Endothelial cell of umbilical vein (primary cell): Measurements from ENCODE around the gene TRIM71. TPM values are rescaled to one million over a fixed set of nuclear protein-coding genes. Genes with fewer than 3 reads are reported as not detected.

Experiments used
- BruUV-seq: library from RNA; stranded (reverse); fragments of 400-500 nt; replicated peaks from 2 replicates; lab custom pipeline; 2021; lab: Mats Ljungman, UMichigan
- CTCF ChIA-PET: fragments of 300-600, 350-600 bp; sonication (Branson Sonifier 250); formaldehyde crosslinking; loops from one replicate; lab custom pipeline; 2021; ENCODE audit warnings: antibody characterized with exemption, inconsistent platforms; lab: Charles Lee
- POLR2A ChIA-PET: fragments of 300-600, 350-600 bp; sonication (Branson Sonifier 250); formaldehyde crosslinking; loops from one replicate; lab custom pipeline; 2021; ENCODE audit warnings: antibody characterized with exemption, inconsistent platforms; lab: Charles Lee
- DNase-seq: peaks from one replicate; pipeline ENCODE4 v3.0.0-alpha.2; 2011; ENCODE audit warnings: low read depth, low spot score
- FAIRE-seq: peaks from 2 replicates; lab custom pipeline; 2011; peaks lifted over from hg19 to GRCh38; lab: Jason Lieb, UNC
- H2AFZ ChIP-seq: 2 replicates; pipeline ENCODE4 v1.6.0; 2012; ENCODE audit warnings: low read depth, low read length, control low read depth, inconsistent platforms
- H3K27ac ChIP-seq: 2 replicates; pipeline ENCODE4 v1.5.1; 2011; ENCODE audit warnings: low read depth, mild to moderate bottlenecking, control low read depth, low read length, moderate library complexity; ENCODE audit not compliant: insufficient read depth
- H3K27me3 ChIP-seq, 2 experiments: 2 replicates each; pipeline versions ENCODE4 v1.6.0 to v1.6.1; 2011; ENCODE audit warnings: low read length in 2 of 2, mixed read lengths in 1 of 2; ENCODE audit not compliant: control insufficient read depth in 2 of 2, insufficient read depth in 2 of 2
- H3K36me3 ChIP-seq, 2 experiments: 2 replicates in 1 of 2; 3 replicates in 1 of 2; pipeline ENCODE4 v1.5.1; 2011; ENCODE audit warnings: low read length in 2 of 2, mild to moderate bottlenecking in 1 of 2, moderate library complexity in 1 of 2; ENCODE audit not compliant: control insufficient read depth in 2 of 2, insufficient read depth in 2 of 2; ENCODE audit errors: extremely low read depth in 1 of 2
- H3K4me1 ChIP-seq: 3 replicates; pipeline ENCODE4 v1.5.1; 2011; ENCODE audit warnings: mild to moderate bottlenecking, low read length; ENCODE audit not compliant: control insufficient read depth, insufficient read depth; ENCODE audit errors: extremely low read depth
- H3K4me2 ChIP-seq: 2 replicates; pipeline ENCODE4 v1.6.1; 2011; ENCODE audit warnings: low read length, control low read depth, mixed read lengths; ENCODE audit not compliant: insufficient read depth
- H3K4me3 ChIP-seq, 3 experiments: fragments of 200-600 bp in 1 of 3; sonication (generic), shearing (Covaris generic) in 1 of 3; replicated peaks in 1 of 3; 2 replicates each; pipeline ENCODE4 v1.5.1; 2011 to 2016; ENCODE audit warnings: control low read depth in 3 of 3, low read length in 3 of 3, mild to moderate bottlenecking in 2 of 3, inconsistent platforms in 1 of 3, low read depth in 1 of 3, moderate library complexity in 1 of 3; ENCODE audit not compliant: insufficient read depth in 1 of 3
- H3K79me2 ChIP-seq: 2 replicates; pipeline ENCODE4 v1.6.0; 2012; ENCODE audit warnings: low read length, inconsistent platforms; ENCODE audit not compliant: control insufficient read depth, insufficient read depth
- H3K9ac ChIP-seq: replicated peaks from 2 replicates; pipeline ENCODE3; 2011; ENCODE audit warnings: low read length, control low read depth; ENCODE audit not compliant: insufficient read depth; ENCODE audit errors: extremely low read depth
- H3K9me1 ChIP-seq: replicated peaks from 3 replicates; pipeline ENCODE4 v1.6.0; 2011; ENCODE audit warnings: mild to moderate bottlenecking, low read length; ENCODE audit not compliant: control insufficient read depth, insufficient read depth; ENCODE audit errors: extremely low read depth
- H3K9me3 ChIP-seq: replicated peaks from 2 replicates; pipeline ENCODE4 v1.5.1; 2012; ENCODE audit warnings: low read length, inconsistent platforms; ENCODE audit not compliant: control insufficient read depth, insufficient read depth
- H4K20me1 ChIP-seq: replicated peaks from 2 replicates; pipeline ENCODE3; 2011; ENCODE audit warnings: mild to moderate bottlenecking, low read length; ENCODE audit not compliant: control insufficient read depth, insufficient read depth; ENCODE audit errors: extremely low read depth
- CTCF ChIP-seq, 2 donors: IDR thresholded peaks; 1 replicate in 1 of 2; 2 replicates in 1 of 2; pipeline ENCODE4 v1.5.1; 2011; ENCODE audit warnings: low read length in 2 of 2, mild to moderate bottlenecking in 2 of 2, moderate library complexity in 2 of 2, control low read depth in 1 of 2, inconsistent platforms in 1 of 2, low read depth in 1 of 2; ENCODE audit not compliant: insufficient read depth in 1 of 2; ENCODE audit errors: extremely low read depth in 1 of 2
- EZH2 ChIP-seq: IDR thresholded peaks from 2 replicates; pipeline ENCODE4 v1.6.1; 2012; ENCODE audit warnings: borderline replicate concordance, low read depth, mild to moderate bottlenecking, moderate library complexity, low read length, inconsistent platforms; ENCODE audit not compliant: severe bottlenecking
- FOS ChIP-seq: IDR thresholded peaks from 2 replicates; pipeline ENCODE4 v1.6.1; 2011; ENCODE audit warnings: mild to moderate bottlenecking, low read length, moderate library complexity, borderline replicate concordance; ENCODE audit not compliant: insufficient read depth
- GATA2 ChIP-seq: IDR thresholded peaks from 2 replicates; pipeline ENCODE4 v1.7.0; 2011; ENCODE audit warnings: low read depth, mild to moderate bottlenecking, moderate library complexity, mixed read lengths, low read length; ENCODE audit not compliant: insufficient read length, insufficient read depth
- JUN ChIP-seq: IDR thresholded peaks from 2 replicates; pipeline ENCODE4 v1.6.1; 2011; ENCODE audit warnings: borderline replicate concordance, low read depth; ENCODE audit not compliant: insufficient read length, insufficient read depth
- MAX ChIP-seq: IDR thresholded peaks from 2 replicates; pipeline ENCODE4 v1.6.1; 2011; ENCODE audit not compliant: insufficient read depth, insufficient read length
- MYC ChIP-seq: IDR thresholded peaks from one replicate; pipeline ENCODE4 v1.6.1; 2011; ENCODE audit warnings: mild to moderate bottlenecking, low read depth, low read length
- POLR2A ChIP-seq: IDR thresholded peaks from 2 replicates; pipeline ENCODE4 v1.6.1; 2012; ENCODE audit warnings: low read depth, mild to moderate bottlenecking, control low read depth, low read length
- POLR2AphosphoS5 ChIP-seq: IDR thresholded peaks from 2 replicates; pipeline ENCODE4 v1.6.1; 2012; ENCODE audit warnings: low read depth, mild to moderate bottlenecking, control low read depth, low read length, moderate library complexity; ENCODE audit not compliant: insufficient read depth
- dilution Hi-C: fragments of 300-500 bp; cut with MboI; formaldehyde crosslinking; loops from one replicate; pipeline ENCODE4 v1.15.0; 2019; ENCODE audit warnings: low sequenced_read_pairs; ENCODE audit not compliant: extremely low pct_ligation_motif_present
- intact Hi-C: fragments of 100-400 bp; cut with micrococcal nuclease; formaldehyde crosslinking; loops from one replicate; pipeline ENCODE4 v1.10.0; 2022
- polyA plus RNA-seq, 4 experiments: library from polyadenylated mRNA; depleted of rRNA in 3 of 4; stranded (reverse) in 3 of 4; unstranded in 1 of 4; fragments of >200 nt; gene quantifications; 2 replicates each; pipeline versions ENCODE4 v1.2.1 to v1.2.3, GENCODE V29; 2011 to 2012; ENCODE audit warnings: missing spikeins in 1 of 4
- total RNA-seq: library from RNA; stranded (reverse); gene quantifications from 2 replicates; pipeline ENCODE4 v1.2.3, GENCODE V29; 2021

Gene TRIM71
- total and polyA plus RNA-seq, 2 donors (not counting 3 experiments of a cell fraction or from before 2014, with no cell fraction given) = not detected

DNA sequence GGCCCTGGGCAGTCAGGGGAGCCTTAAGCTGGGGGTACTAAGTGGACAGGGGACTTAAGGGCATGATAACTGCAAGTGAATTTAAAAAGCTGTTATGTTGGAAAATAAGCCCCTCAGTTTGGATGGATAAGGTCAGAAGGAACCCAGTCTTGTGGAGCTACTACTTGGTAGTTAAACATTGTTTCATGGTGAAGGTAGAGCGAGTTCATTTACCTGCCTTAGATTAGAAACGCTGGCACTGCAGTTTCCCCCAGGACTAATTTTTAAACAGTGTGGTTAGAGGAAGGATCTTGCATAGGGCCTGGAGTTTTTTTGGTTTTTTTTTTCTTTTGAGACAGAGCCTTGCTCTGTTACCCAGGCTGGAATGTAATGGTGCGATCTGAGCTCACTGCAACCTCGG is 31.2 kb downstream of the TRIM71 start:
- H4K20me1 ChIP-seq = no peaks in the 10 kb centered on the region
- H2AFZ ChIP-seq = no peak overlapping the region
- intact Hi-C loops = no loop called here
- DNase-seq (no peak), FAIRE-seq (no peak)
- no peaks in the 10 kb centered on the region for H3K36me3 ChIP-seq
- no peaks in the 10 kb centered on the region for H3K9me3 ChIP-seq
- CTCF ChIA-PET = interaction anchor here (1.5 kb wide), 1 partner anchor 9 kb away, joined by 4 read pairs; no protein-coding TSS in a partner anchor
- H3K9ac ChIP-seq = no peak overlapping the region
- H3K4me3 ChIP-seq = no peak overlapping the region
- no peaks in the 10 kb centered on the region for H3K4me1 ChIP-seq
- POLR2A ChIA-PET = no interaction called here
- H3K79me2 ChIP-seq = no peaks in the 10 kb centered on the region
- peaks cover 3 to 13% of the 10 kb centered on the region in 2 experiments for H3K27me3 ChIP-seq
- no peaks in the 10 kb centered on the region for H3K9me1 ChIP-seq
- H3K4me2 ChIP-seq = no peak overlapping the region
- H3K27ac ChIP-seq = no peak overlapping the region
- dilution Hi-C loops = no loop called here
- BruUV-seq = no TSS peak
- no peak for TF ChIP-seq FOS
- no peak for TF ChIP-seq JUN
- no peak for TF ChIP-seq MYC
- TF ChIP-seq MAX = no peak
- TF ChIP-seq POLR2AphosphoS5 = no peak
- TF ChIP-seq POLR2A = no peak
- TF ChIP-seq GATA2 = no peak
- no peak for TF ChIP-seq EZH2
- no peak for TF ChIP-seq CTCF (IDR thresholded peaks at IDR 0.05; ENCODE audit: extremely low read depth in 1 of 2, insufficient read depth in 1 of 2, low read depth in 1 of 2, low read length in 2 of 2)
